Sigmoid colon (tissue), 3 donors: ENCODE data around the gene SRSF8.

Source experiments
- CTCF ChIP-seq, 4 experiments: fragments of 450-650 bp in 3 of 4; fragments of 200-600 bp in 1 of 4; IDR thresholded peaks; one replicate each; pipeline ENCODE4 v1.5.1; 2016 to 2019; ENCODE audit warnings: antibody characterized with exemption in 4 of 4, mild to moderate bottlenecking in 3 of 4, moderate library complexity in 2 of 4
- POLR2A ChIP-seq, 2 donors: fragments of 450-650 bp; IDR thresholded peaks; one replicate each; pipeline ENCODE4 v1.6.1; 2016; ENCODE audit warnings: antibody characterized with exemption in 2 of 2, mild to moderate bottlenecking in 2 of 2, moderate library complexity in 2 of 2

GRCh38 chr11:95042906-95043305, 23.8 kb upstream of the SRSF8 start:
- no peak for TF ChIP-seq CTCF (IDR thresholded peaks at IDR 0.05)
- no peak for TF ChIP-seq POLR2A (IDR thresholded peaks at IDR 0.05)
